Gastroesophageal sphincter (tissue), 4 donors: ENCODE results near the gene TMEM266. TPM values are rescaled to one million over a fixed set of nuclear protein-coding genes. Genes with fewer than 3 reads are reported as not detected.

Experiments used
- ATAC-seq: fragments of 150-250 bp; one replicate; pipeline ENCODE4 v1.9.1; 2016; ENCODE audit warnings: mild to moderate bottlenecking, moderate library complexity
- H3K27ac ChIP-seq, 4 donors: fragments of 200-600 bp; sonication (generic) in 3 of 4; 1 replicate in 3 of 4; 2 replicates in 1 of 4; pipeline ENCODE4 v1.5.1; 2016 to 2019
- H3K27me3 ChIP-seq: fragments of 200-600 bp; sonication (generic); one replicate; pipeline ENCODE4 v1.5.1; 2019
- H3K36me3 ChIP-seq, 2 donors: fragments of 200-600 bp; sonication (generic); one replicate each; pipeline ENCODE4 v1.5.1; 2019; ENCODE audit warnings: control low read depth in 1 of 2
- H3K4me1 ChIP-seq, 3 donors: fragments of 200-600 bp; sonication (generic); 1 replicate in 2 of 3; 2 replicates in 1 of 3; pipeline ENCODE4 v1.5.1; 2016 to 2019; ENCODE audit warnings: control low read depth in 2 of 3
- H3K4me3 ChIP-seq, 2 donors: fragments of 200-600 bp; sonication (generic); one replicate each; pipeline ENCODE4 v1.5.1; 2019; ENCODE audit warnings: mild to moderate bottlenecking in 1 of 2, moderate library complexity in 1 of 2
- H3K9me3 ChIP-seq, 3 donors: fragments of 200-600 bp; sonication (generic); one replicate each; pipeline ENCODE4 v1.5.1; 2017 to 2019; ENCODE audit warnings: control low read depth in 2 of 3
- EP300 ChIP-seq: sonication (generic); formaldehyde crosslinking; IDR thresholded peaks from one replicate; pipeline ENCODE4 v1.6.1; 2017; ENCODE audit warnings: antibody characterized with exemption, mild to moderate bottlenecking
- POLR2A ChIP-seq, 2 donors: fragments of 450-650 bp; IDR thresholded peaks; one replicate each; pipeline ENCODE4 v1.6.1; 2017; ENCODE audit warnings: antibody characterized with exemption in 2 of 2, mild to moderate bottlenecking in 2 of 2, moderate library complexity in 1 of 2
- POLR2AphosphoS5 ChIP-seq: sonication (generic); formaldehyde crosslinking; IDR thresholded peaks from one replicate; pipeline ENCODE4 v1.6.1; 2017; ENCODE audit warnings: antibody characterized with exemption
- WGBS, 2 donors: methylation state at CpG; one replicate each; pipeline ENCODE4 v1.1.5; 2018; ENCODE audit warnings: low coverage in 1 of 2; 5-methylcytosine and 5-hydroxymethylcytosine counted together
- total RNA-seq, 4 donors: library from RNA; depleted of rRNA; stranded (reverse); fragments of >200 nt; gene quantifications; one replicate each; pipeline ENCODE4 v1.1.0, GENCODE V29; 2016
- TF ChIP-seq, protein P1 (sequence below), 4 experiments: fragments of 200-600 bp in 2 of 4; fragments of 450-650 bp in 2 of 4; sonication (generic) in 1 of 4; IDR thresholded peaks; one replicate each; pipeline ENCODE4 v1.5.1; 2017 to 2019; ENCODE audit warnings: antibody characterized with exemption in 4 of 4, mild to moderate bottlenecking in 2 of 4, moderate library complexity in 2 of 4

Gene TMEM266
- total RNA-seq, 4 donors from 2014 or later = 0.77 TPM; not detected in 3

DNA sequence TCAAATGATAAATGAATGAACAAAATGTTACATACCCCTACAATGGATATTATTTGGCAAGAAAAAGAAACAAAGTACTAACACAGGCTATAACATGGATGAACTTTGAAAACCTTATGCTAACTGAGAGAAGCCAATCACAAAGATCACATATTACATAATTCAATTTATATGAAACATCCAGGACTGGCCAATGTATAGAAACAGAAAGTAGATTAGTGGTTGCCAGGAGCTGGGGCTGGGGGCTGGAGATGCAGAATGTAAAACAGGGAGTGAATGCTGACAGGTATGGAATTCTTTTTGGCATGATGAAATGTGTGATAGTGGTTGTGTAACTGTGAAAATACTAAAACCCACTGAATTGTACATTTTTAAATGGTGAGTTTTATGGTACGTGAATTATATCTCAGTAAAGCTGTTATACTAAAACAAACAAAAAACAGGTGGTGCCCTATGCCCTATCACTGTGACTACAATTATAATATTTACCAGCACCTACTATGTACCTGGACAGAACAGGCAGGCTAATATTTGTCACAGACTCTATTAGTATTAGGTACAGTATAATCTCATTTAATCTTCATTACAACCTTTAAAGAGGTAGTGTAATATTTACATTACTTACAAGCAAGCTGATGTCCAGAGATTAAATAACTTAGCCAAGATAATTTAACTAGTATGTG lies 161.4 kb downstream of the TMEM266 start:
- peaks cover 0 to 8% (median 0%) of the 10 kb centered on the region in 3 donors for H3K4me1 ChIP-seq
- no peaks in the 10 kb centered on the region for H3K9me3 ChIP-seq
- H3K36me3 ChIP-seq = peaks cover 0 to 61% of the 10 kb centered on the region in 2 donors
- H3K27me3 ChIP-seq = no peaks in the 10 kb centered on the region
- no peak for ATAC-seq
- WGBS, 2 donors = 92 to 100% methylated on average over 1 of the region's 1 CpG
- H3K4me3 ChIP-seq = no peak overlapping the region
- TF ChIP-seq POLR2A (IDR thresholded peaks at IDR 0.05) (no peak), POLR2AphosphoS5 (no peak), EP300 (no peak)
- TF ChIP-seq, protein P1, sequence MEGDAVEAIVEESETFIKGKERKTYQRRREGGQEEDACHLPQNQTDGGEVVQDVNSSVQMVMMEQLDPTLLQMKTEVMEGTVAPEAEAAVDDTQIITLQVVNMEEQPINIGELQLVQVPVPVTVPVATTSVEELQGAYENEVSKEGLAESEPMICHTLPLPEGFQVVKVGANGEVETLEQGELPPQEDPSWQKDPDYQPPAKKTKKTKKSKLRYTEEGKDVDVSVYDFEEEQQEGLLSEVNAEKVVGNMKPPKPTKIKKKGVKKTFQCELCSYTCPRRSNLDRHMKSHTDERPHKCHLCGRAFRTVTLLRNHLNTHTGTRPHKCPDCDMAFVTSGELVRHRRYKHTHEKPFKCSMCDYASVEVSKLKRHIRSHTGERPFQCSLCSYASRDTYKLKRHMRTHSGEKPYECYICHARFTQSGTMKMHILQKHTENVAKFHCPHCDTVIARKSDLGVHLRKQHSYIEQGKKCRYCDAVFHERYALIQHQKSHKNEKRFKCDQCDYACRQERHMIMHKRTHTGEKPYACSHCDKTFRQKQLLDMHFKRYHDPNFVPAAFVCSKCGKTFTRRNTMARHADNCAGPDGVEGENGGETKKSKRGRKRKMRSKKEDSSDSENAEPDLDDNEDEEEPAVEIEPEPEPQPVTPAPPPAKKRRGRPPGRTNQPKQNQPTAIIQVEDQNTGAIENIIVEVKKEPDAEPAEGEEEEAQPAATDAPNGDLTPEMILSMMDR (IDR thresholded peaks at IDR 0.05) = no peak
- no peak overlapping the region for H3K27ac ChIP-seq

DNA sequence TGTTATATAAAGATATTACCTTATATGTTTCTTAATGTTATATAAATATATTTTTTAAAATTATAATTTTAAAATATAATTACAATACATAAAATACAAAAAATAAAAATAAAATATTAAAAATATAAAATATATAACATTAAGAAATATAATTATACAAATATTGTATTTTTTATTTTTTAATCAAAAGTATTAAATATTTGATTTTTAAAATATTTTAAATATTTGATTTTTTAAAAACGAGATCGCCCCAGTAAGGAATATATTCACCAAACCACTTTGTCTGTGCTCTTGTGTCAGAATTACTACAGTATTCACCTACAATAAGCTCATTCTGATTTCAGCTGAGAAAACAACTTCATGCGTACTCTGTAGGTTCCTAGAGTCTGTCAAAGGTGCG lies 162.4 kb downstream of the TMEM266 start:
- Histone ChIP-seq H3K27ac (no peak overlapping the region), H3K36me3 (peaks cover 0 to 65% of the 10 kb centered on the region in 2 donors), H3K4me3 (no peak overlapping the region), H3K9me3 (no peaks in the 10 kb centered on the region), H3K27me3 (no peaks in the 10 kb centered on the region), H3K4me1 (peaks cover 0 to 6% (median 0%) of the 10 kb centered on the region in 3 donors)
- WGBS, 2 donors = 94 to 98% methylated on average over 4 of the region's 4 CpGs
- TF ChIP-seq, protein P1 (IDR thresholded peaks at IDR 0.05) = no peak
- no peak for TF ChIP-seq POLR2A (IDR thresholded peaks at IDR 0.05)
- TF ChIP-seq POLR2AphosphoS5 = no peak
- no peak for TF ChIP-seq EP300
- ATAC-seq = no peak

DNA sequence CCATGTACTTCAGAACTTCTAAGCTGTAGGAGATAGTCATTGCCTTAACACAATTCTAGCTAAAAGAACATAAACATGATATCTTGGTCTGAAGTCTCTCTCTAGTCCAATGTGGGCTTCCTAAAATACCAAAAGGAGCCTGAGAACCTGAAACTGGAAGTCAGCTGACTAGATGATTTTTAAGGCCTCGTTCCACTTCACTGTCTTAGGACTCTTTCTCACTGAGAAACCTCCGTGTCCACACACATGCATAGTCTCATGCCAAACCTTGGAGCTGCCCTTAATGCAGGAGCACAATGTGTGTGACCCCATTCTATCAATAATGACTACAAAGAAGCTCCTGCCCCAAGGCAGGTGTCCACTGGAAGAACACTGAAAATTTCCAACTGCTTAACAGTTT lies 163.7 kb downstream of the TMEM266 start:
- H3K36me3 ChIP-seq = peaks cover 0 to 69% of the 10 kb centered on the region in 2 donors
- no peak for ATAC-seq
- no peaks in the 10 kb centered on the region for H3K9me3 ChIP-seq
- H3K27ac ChIP-seq = no peak overlapping the region
- 86 to 94% methylated on average over 1 to 2 of the region's 2 CpGs for WGBS, 2 donors
- TF ChIP-seq, protein P1 (IDR thresholded peaks at IDR 0.05) = no peak
- TF ChIP-seq POLR2AphosphoS5 = no peak
- TF ChIP-seq POLR2A (IDR thresholded peaks at IDR 0.05) = no peak
- TF ChIP-seq EP300 = no peak
- H3K4me1 ChIP-seq = no peaks in the 10 kb centered on the region
- H3K4me3 ChIP-seq = no peak overlapping the region
- H3K27me3 ChIP-seq = no peaks in the 10 kb centered on the region

DNA sequence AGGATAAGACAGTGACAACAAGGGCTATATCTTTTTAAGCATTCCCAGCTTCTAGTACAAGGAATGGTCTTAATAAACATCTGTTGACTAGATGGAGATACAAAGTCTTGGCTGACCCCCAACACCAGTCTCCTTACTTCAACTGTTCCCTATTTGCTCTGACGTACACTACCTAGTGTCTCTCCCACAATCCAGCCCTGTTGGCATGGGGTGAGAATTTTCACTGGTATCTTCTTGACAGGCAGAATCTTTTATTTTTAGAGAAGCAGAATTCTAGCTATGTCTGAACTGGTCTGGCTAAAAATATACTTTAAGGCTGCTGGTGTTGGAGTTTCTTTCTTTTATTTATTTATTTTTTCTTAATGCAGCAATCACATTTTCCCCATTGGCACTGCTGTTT lies 169.5 kb downstream of the TMEM266 start:
- H3K9me3 ChIP-seq = no peaks in the 10 kb centered on the region
- H3K36me3 ChIP-seq = peaks cover 0 to 61% of the 10 kb centered on the region in 2 donors
- no peak overlapping the region for H3K27ac ChIP-seq
- H3K4me3 ChIP-seq = no peak overlapping the region
- no peaks in the 10 kb centered on the region for H3K4me1 ChIP-seq
- H3K27me3 ChIP-seq = no peaks in the 10 kb centered on the region
- no peak for TF ChIP-seq POLR2A (IDR thresholded peaks at IDR 0.05)
- no peak for TF ChIP-seq EP300
- TF ChIP-seq, protein P1 (IDR thresholded peaks at IDR 0.05) = no peak
- no peak for TF ChIP-seq POLR2AphosphoS5
- ATAC-seq = no peak
- 75 to 100% methylated on average over 1 of the region's 1 CpG for WGBS, 2 donors

DNA sequence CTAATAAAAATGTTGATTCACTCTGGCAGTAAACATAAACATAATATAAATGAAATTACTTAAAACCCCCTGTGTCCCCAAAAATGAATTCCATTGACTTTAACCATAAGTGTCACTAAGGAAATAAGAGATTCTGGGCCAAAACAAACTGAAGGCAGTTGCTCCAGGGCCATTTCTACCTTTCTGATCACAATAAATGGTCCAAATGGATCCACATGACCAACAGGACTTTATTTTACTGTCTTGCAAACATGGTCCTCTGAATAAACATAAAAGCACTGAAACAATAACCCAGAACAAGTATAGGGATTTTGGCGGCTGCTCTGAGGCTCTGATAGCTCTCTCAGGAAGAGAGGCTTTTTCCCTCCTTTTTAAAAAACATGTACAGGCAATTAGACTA lies 174.1 kb downstream of the TMEM266 start:
- Histone ChIP-seq H3K36me3 (peaks cover 0 to 20% of the 10 kb centered on the region in 2 donors), H3K27me3 (no peaks in the 10 kb centered on the region), H3K4me3 (no peak overlapping the region), H3K27ac (no peak overlapping the region), H3K9me3 (no peaks in the 10 kb centered on the region), H3K4me1 (peaks cover 0 to 11% (median 0%) of the 10 kb centered on the region in 3 donors)
- no peak for ATAC-seq
- no peak for TF ChIP-seq POLR2AphosphoS5
- no peak for TF ChIP-seq POLR2A (IDR thresholded peaks at IDR 0.05)
- TF ChIP-seq EP300 = no peak
- TF ChIP-seq, protein P1 (IDR thresholded peaks at IDR 0.05) = no peak
- 71 to 95% methylated on average over 1 of the region's 1 CpG for WGBS, 2 donors
